Vagina (tissue), 2 donors: ENCODE measurements around the gene TET2. TPM values are rescaled to one million over a fixed set of nuclear protein-coding genes. Genes with fewer than 3 reads are reported as not detected.

Experiments used
- DNase-seq, 2 donors: peaks; one replicate each; pipeline ENCODE4 v3.0.0-alpha.2; 2017; ENCODE audit errors: extremely low spot score in 2 of 2
- H3K27ac ChIP-seq: fragments of 200-600 bp; sonication (generic); one replicate; pipeline ENCODE4 v1.5.1; 2019
- H3K27me3 ChIP-seq: fragments of 200-600 bp; sonication (generic); one replicate; pipeline ENCODE4 v1.5.1; 2019
- H3K36me3 ChIP-seq, 2 donors: fragments of 200-600 bp; sonication (generic); one replicate each; pipeline ENCODE4 v1.5.1; 2017 to 2019
- H3K4me1 ChIP-seq: fragments of 200-600 bp; sonication (generic); one replicate; pipeline ENCODE4 v1.5.1; 2019
- H3K4me3 ChIP-seq, 2 donors: fragments of 200-600 bp; sonication (generic); 1 replicate in 1 of 2; 2 replicates in 1 of 2; pipeline ENCODE4 v1.5.1; 2016 to 2019
- H3K9me3 ChIP-seq: fragments of 200-600 bp; sonication (generic); one replicate; pipeline ENCODE4 v1.5.1; 2019
- POLR2A ChIP-seq, 2 donors: fragments of 450-650 bp; IDR thresholded peaks; one replicate each; pipeline ENCODE4 v1.6.1; 2017; ENCODE audit warnings: antibody characterized with exemption in 2 of 2, mild to moderate bottlenecking in 2 of 2, moderate library complexity in 2 of 2
- POLR2AphosphoS5 ChIP-seq, 2 donors: sonication (generic); formaldehyde crosslinking; IDR thresholded peaks; one replicate each; pipeline ENCODE4 v1.9.0; 2017; ENCODE audit warnings: antibody characterized with exemption in 2 of 2, mild to moderate bottlenecking in 2 of 2, low read depth in 1 of 2; ENCODE audit not compliant: insufficient read depth in 1 of 2
- intact Hi-C: fragments of 100-400 bp; cut with DNase I; formaldehyde crosslinking; loops from one replicate; pipeline ENCODE4 v1.15.1; 2023
- total RNA-seq: library from RNA; depleted of rRNA; stranded (reverse); fragments of >200 nt; gene quantifications from one replicate; pipeline ENCODE4 v1.2.3, GENCODE V29; 2016
- TF ChIP-seq, protein P1 (sequence below), 3 experiments: fragments of 450-650 bp in 2 of 3; fragments of 200-600 bp in 1 of 3; sonication (generic) in 1 of 3; IDR thresholded peaks; one replicate each; pipeline ENCODE4 v1.5.1; 2017 to 2019; ENCODE audit warnings: antibody characterized with exemption in 3 of 3, mild to moderate bottlenecking in 2 of 3, moderate library complexity in 2 of 3

The TET2 gene
- total RNA-seq, 1 donor from 2014 or later = 31.9 TPM

DNA sequence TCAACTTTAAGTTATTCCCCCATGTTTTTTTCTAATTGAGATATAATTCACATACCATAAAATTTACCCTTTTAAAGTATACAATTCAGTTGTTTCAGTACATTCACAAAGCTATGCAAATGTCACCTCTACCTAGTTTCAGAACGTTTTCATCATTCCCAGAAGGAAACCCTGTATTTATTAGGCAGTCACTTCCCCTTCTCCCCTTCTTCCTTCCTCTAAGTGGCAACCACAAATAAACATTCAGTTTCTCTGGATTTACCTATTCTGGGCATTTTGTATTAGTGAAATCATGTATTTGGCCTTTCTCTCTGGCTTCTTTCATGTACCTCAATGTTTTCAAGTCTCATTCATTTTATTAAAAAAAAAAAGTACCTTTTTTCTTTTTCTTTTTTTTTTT is 101.9 kb downstream of the TET2 start:
- no peaks in the 10 kb centered on the region for H3K9me3 ChIP-seq
- no peak overlapping the region for H3K27ac ChIP-seq
- TF ChIP-seq POLR2AphosphoS5 (IDR thresholded peaks at IDR 0.05; ENCODE audit: insufficient read depth in 1 of 2, low read depth in 1 of 2) (no peak), POLR2A (IDR thresholded peaks at IDR 0.05) (no peak)
- TF ChIP-seq, protein P1, sequence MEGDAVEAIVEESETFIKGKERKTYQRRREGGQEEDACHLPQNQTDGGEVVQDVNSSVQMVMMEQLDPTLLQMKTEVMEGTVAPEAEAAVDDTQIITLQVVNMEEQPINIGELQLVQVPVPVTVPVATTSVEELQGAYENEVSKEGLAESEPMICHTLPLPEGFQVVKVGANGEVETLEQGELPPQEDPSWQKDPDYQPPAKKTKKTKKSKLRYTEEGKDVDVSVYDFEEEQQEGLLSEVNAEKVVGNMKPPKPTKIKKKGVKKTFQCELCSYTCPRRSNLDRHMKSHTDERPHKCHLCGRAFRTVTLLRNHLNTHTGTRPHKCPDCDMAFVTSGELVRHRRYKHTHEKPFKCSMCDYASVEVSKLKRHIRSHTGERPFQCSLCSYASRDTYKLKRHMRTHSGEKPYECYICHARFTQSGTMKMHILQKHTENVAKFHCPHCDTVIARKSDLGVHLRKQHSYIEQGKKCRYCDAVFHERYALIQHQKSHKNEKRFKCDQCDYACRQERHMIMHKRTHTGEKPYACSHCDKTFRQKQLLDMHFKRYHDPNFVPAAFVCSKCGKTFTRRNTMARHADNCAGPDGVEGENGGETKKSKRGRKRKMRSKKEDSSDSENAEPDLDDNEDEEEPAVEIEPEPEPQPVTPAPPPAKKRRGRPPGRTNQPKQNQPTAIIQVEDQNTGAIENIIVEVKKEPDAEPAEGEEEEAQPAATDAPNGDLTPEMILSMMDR (IDR thresholded peaks at IDR 0.05) = no peak
- H3K4me3 ChIP-seq = no peak overlapping the region
- H3K4me1 ChIP-seq = peaks cover 15% of the 10 kb centered on the region
- H3K27me3 ChIP-seq = no peaks in the 10 kb centered on the region
- intact Hi-C loops = no loop called here
- peaks cover 0 to 10% of the 10 kb centered on the region in 2 donors for H3K36me3 ChIP-seq
- no peak for DNase-seq

DNA sequence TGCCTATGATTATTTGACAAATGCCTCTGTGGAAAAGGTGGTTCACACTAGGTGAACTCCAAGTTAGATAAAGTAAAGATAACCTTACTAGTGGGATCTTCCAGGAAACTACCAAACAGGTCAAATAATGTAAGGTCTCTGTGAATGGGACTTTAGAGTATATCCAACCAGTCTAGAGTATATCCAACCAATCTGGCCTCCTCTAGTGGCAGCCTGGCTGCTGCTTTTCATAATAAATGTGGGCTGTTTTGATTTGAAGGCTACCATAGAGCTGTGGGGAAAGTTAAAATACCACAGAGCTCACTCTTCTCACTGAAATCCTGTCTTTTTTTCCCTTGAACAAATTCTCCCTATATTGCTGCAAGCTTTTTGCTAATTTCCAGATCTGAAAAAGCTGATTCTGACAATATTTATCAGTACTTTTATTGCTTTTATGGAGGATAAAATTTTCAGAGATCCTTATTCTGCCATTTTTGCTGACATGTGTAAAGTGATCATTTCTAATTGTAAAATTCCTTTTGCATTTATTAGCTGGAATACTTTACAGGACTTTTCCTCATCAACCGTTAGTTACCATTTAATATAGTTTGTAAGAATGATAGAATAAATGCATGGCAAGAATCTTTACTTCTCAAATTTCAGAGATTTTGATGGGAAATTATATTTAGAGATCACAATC is 111.3 kb downstream of the TET2 start:
- Histone ChIP-seq H3K36me3 (peaks cover 0 to 32% of the 10 kb centered on the region in 2 donors), H3K27me3 (no peaks in the 10 kb centered on the region), H3K4me3 (no peak overlapping the region), H3K27ac (no peak overlapping the region), H3K9me3 (no peaks in the 10 kb centered on the region), H3K4me1 (no peaks in the 10 kb centered on the region)
- intact Hi-C loops = no loop called here
- no peak for DNase-seq
- no peak for TF ChIP-seq POLR2A (IDR thresholded peaks at IDR 0.05)
- TF ChIP-seq POLR2AphosphoS5 (IDR thresholded peaks at IDR 0.05; ENCODE audit: insufficient read depth in 1 of 2, low read depth in 1 of 2) = no peak
- TF ChIP-seq, protein P1 (IDR thresholded peaks at IDR 0.05) = no peak

DNA sequence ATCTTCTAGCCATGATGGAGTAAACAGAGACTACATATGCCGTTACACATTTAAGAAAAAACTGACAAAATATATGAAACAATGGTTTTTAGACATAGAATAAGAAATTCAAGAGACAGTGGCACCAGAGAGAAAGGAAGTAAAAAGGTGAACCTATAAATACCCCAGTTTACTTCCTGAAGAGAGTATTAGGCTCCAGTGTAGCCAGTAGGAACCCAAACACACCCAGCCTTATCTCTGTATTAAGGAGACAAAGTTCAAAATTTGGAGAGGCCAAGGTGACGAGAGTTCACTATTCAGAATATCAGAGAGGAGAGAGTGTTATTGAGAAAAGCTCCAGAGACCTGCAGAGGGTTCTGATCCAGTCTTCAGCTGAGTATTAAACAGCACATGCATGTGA is 119.0 kb downstream of the TET2 start:
- peaks cover 0 to 48% of the 10 kb centered on the region in 2 donors for H3K36me3 ChIP-seq
- TF ChIP-seq, protein P1 (IDR thresholded peaks at IDR 0.05) = no peak
- TF ChIP-seq POLR2A (IDR thresholded peaks at IDR 0.05) = no peak
- no peak for TF ChIP-seq POLR2AphosphoS5 (IDR thresholded peaks at IDR 0.05; ENCODE audit: insufficient read depth in 1 of 2, low read depth in 1 of 2)
- intact Hi-C loops = no loop called here

DNA sequence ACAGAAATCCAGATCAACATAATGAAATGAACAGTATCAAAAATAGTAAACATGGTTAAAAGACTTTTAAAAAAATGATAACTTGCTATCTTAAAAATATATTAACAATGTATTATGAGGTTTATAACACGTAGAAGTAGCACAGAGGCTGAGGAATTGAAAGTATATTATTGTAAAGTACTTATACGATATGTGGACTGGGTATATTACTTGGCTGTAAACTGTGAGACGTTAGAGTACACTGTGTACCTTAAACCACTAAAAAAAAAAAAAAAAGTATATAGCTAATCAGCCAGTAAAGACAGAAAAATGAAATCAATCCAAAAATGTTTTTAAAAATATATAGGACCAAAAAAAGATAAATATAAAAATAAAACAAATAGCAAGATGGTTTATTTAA is 120.6 kb downstream of the TET2 start:
- no peak overlapping the region for H3K27ac ChIP-seq
- H3K27me3 ChIP-seq = no peaks in the 10 kb centered on the region
- DNase-seq = no peak
- TF ChIP-seq, protein P1 (IDR thresholded peaks at IDR 0.05) = no peak
- TF ChIP-seq POLR2A (IDR thresholded peaks at IDR 0.05) = no peak
- no peak for TF ChIP-seq POLR2AphosphoS5 (IDR thresholded peaks at IDR 0.05; ENCODE audit: insufficient read depth in 1 of 2, low read depth in 1 of 2)
- intact Hi-C loops = no loop called here
- no peak overlapping the region for H3K4me3 ChIP-seq
- no peaks in the 10 kb centered on the region for H3K4me1 ChIP-seq
- no peaks in the 10 kb centered on the region for H3K9me3 ChIP-seq
- H3K36me3 ChIP-seq = peaks cover 0 to 49% of the 10 kb centered on the region in 2 donors

More for the DNA sequence above, 119.0 kb downstream of the TET2 start:
- Histone ChIP-seq H3K27ac (no peak overlapping the region), H3K27me3 (no peaks in the 10 kb centered on the region), H3K4me3 (no peak overlapping the region), H3K4me1 (no peaks in the 10 kb centered on the region), H3K9me3 (no peaks in the 10 kb centered on the region)
- DNase-seq = no peak

DNA sequence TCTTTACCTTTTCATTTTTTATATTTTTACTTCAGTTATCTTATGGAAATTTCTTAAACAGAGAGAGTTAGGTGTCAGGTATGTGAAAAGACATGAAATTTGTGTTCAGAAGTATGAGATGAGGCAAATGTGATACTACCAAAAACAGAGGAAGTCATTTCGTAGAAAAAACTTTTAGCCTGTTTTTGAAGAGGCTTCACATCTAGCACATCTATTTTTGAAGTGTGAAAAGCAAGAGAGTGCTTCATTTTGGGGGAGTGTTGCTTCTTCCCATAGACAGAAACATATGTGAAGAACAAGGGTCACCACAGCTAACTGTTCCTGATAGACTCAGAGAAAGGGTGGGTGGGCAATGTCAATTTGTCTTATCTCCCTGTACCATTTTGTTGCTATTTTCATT is 125.3 kb downstream of the TET2 start:
- H3K27me3 ChIP-seq = no peaks in the 10 kb centered on the region
- no peak overlapping the region for H3K27ac ChIP-seq
- no peak for DNase-seq
- intact Hi-C loops = no loop called here
- no peaks in the 10 kb centered on the region for H3K4me1 ChIP-seq
- H3K9me3 ChIP-seq = no peaks in the 10 kb centered on the region
- H3K4me3 ChIP-seq = no peak overlapping the region
- peaks cover 0 to 58% of the 10 kb centered on the region in 2 donors for H3K36me3 ChIP-seq
- TF ChIP-seq POLR2A (IDR thresholded peaks at IDR 0.05) (no peak), POLR2AphosphoS5 (IDR thresholded peaks at IDR 0.05; ENCODE audit: insufficient read depth in 1 of 2, low read depth in 1 of 2) (no peak)
- TF ChIP-seq, protein P1 (IDR thresholded peaks at IDR 0.05) = no peak
